Caco-2 (cell line): Measurements from ENCODE around the gene PROB1. TPM values are rescaled to one million over a fixed set of nuclear protein-coding genes. Genes with fewer than 3 reads are reported as not detected.
"Not testable (repeated sequence)": the region's sequence is repeated elsewhere in the genome, so short reads cannot be mapped to it uniquely, and the experiment has no call there.

Experiments used
- BruUV-seq: library from RNA; stranded (reverse); fragments of 400-500 nt; replicated peaks from 2 replicates; lab custom pipeline; 2021; lab: Mats Ljungman, UMichigan
- CTCF ChIA-PET: fragments of 300-600 bp; sonication (Branson Sonifier 250); formaldehyde crosslinking; loops from one replicate; lab custom pipeline; 2022; ENCODE audit warnings: antibody characterized with exemption; lab: Charles Lee
- POLR2A ChIA-PET: fragments of 300-600 bp; sonication (Branson Sonifier 250); formaldehyde crosslinking; loops from one replicate; lab custom pipeline; 2022; ENCODE audit warnings: antibody characterized with exemption; lab: Charles Lee
- DNase-seq, 2 experiments: peaks; one replicate each; pipeline versions ENCODE4 v3.0.0 to v3.0.0-alpha.2; 2020 to 2022
- H3K27me3 ChIP-seq: replicated peaks from 2 replicates; pipeline ENCODE4 v1.6.0; 2011; ENCODE audit warnings: low read length; ENCODE audit not compliant: control insufficient read depth, insufficient read depth
- H3K36me3 ChIP-seq: 2 replicates; pipeline ENCODE4 v1.5.1; 2011; ENCODE audit warnings: low read length; ENCODE audit not compliant: control insufficient read depth, insufficient read depth
- H3K4me1 ChIP-seq: fragments of 250-450 bp; sonication (Bioruptor Pico); 2 replicates; pipeline ENCODE4 v1.5.1; 2020; ENCODE audit warnings: mild to moderate bottlenecking
- H3K4me3 ChIP-seq: 2 replicates; pipeline ENCODE4 v1.5.1; 2011; ENCODE audit warnings: low read depth, mild to moderate bottlenecking, control low read depth, low read length
- H3K9me3 ChIP-seq: fragments of 250-450 bp; sonication (Bioruptor Pico); 2 replicates; pipeline ENCODE4 v1.5.1; 2020; ENCODE audit warnings: mild to moderate bottlenecking, moderate library complexity
- H3K27ac Mint-ChIP-seq: one replicate; pipeline ENCODE4 v1.8.0; 2022; ENCODE audit warnings: mixed read lengths; ENCODE audit not compliant: unreplicated experiment
- H3K27me3 Mint-ChIP-seq: one replicate; pipeline ENCODE4 v1.8.0; 2022; ENCODE audit warnings: mixed read lengths; ENCODE audit not compliant: insufficient read depth, unreplicated experiment
- H3K36me3 Mint-ChIP-seq: one replicate; pipeline ENCODE4 v1.8.0; 2022; ENCODE audit warnings: mild to moderate bottlenecking, mixed read lengths; ENCODE audit not compliant: insufficient read depth, unreplicated experiment
- H3K4me1 Mint-ChIP-seq: one replicate; pipeline ENCODE4 v1.8.0; 2022; ENCODE audit warnings: low read depth, mixed read lengths; ENCODE audit not compliant: unreplicated experiment
- H3K4me3 Mint-ChIP-seq: one replicate; pipeline ENCODE4 v1.8.0; 2022; ENCODE audit warnings: mild to moderate bottlenecking, moderate library complexity, mixed read lengths; ENCODE audit not compliant: unreplicated experiment
- H3K9me3 Mint-ChIP-seq: one replicate; pipeline ENCODE4 v1.8.0; 2022; ENCODE audit warnings: mixed read lengths; ENCODE audit not compliant: unreplicated experiment
- intact Hi-C: fragments of 100-400 bp; cut with micrococcal nuclease; formaldehyde crosslinking; loops from one replicate; pipeline ENCODE4 v1.10.0; 2022; ENCODE audit not compliant: unreplicated experiment
- total RNA-seq: library from RNA; stranded (reverse); gene quantifications from 2 replicates; pipeline ENCODE4 v1.2.3, GENCODE V29; 2022
- TF ChIP-seq, protein P1 (sequence below), 2 experiments: fragments of 200-600 bp in 1 of 2; IDR thresholded peaks; 1 replicate in 1 of 2; 2 replicates in 1 of 2; pipeline versions ENCODE4 v1.5.1 to v1.8.0; 2011 to 2022; ENCODE audit warnings: antibody characterized with exemption in 1 of 2, control low read depth in 1 of 2, inconsistent platforms in 1 of 2, low read depth in 1 of 2, low read length in 1 of 2, mild to moderate bottlenecking in 1 of 2, moderate library complexity in 1 of 2; ENCODE audit not compliant: insufficient read depth in 1 of 2, severe bottlenecking in 1 of 2, unreplicated experiment in 1 of 2

The PROB1 gene
- total RNA-seq, 1 experiment from 2014 or later: 2.7 TPM

DNA sequence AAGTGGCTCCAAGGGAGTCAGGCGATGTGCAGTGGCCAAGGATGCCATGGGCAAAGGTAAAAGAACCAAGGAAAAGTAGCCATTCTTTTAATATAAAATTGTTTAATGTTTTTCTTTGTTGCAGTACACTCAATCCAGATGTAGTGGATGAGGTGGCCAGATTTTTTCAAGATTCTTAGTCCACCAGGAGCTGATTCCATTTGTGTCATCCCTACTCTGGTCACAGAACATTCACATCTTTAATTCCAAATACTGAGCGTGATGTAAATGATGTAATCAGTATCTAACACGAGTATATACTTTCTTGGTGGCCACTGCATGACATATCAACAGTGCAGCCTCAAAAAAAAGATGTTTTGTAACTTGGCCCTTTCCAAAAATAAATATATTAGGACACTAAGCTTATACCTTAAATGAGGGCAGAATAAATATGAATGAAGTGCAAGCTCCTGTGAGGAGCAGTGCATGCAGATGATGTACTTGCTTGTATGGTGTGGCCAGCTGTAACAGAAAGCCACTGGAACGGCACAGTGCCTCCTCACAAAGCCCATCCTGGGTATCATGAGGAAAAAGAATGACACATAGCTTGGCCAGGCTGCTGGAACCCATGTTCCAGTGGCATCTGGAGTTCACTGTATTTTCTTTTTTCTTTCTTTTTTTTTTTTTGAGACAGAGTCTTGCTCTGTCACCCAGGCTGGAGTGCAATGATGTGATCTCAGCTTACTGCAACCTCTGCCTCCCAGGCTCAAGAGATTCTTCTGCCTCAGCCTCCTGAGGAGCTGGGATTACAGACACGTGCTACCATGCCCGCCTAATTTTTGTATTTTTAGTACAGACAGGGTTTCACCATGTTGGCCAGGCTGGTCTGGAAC lies 15.5 kb upstream of the PROB1 start:
- POLR2A ChIA-PET: no interaction called here
- Histone ChIP-seq H3K36me3 (no peaks in the 10 kb centered on the region), H3K9me3 (no peaks in the 10 kb centered on the region), H3K4me3 (no peak overlapping the region), H3K27me3 (no peaks in the 10 kb centered on the region), H3K4me1 (no peaks in the 10 kb centered on the region)
- no peak for DNase-seq
- no peak overlapping the region for H3K27ac Mint-ChIP-seq
- BruUV-seq: no TSS peak
- intact Hi-C loops: no loop called here
- H3K9me3 Mint-ChIP-seq: no peaks in the 10 kb centered on the region
- H3K27me3 Mint-ChIP-seq: no peaks in the 10 kb centered on the region
- CTCF ChIA-PET: interaction anchor here (0.6 to 1.1 kb wide), 2 partner anchors 10 to 102 kb away, joined by 3 read pairs; no protein-coding TSS in a partner anchor
- H3K4me1 Mint-ChIP-seq: no peaks in the 10 kb centered on the region
- no peaks in the 10 kb centered on the region for H3K36me3 Mint-ChIP-seq
- TF ChIP-seq, protein P1, sequence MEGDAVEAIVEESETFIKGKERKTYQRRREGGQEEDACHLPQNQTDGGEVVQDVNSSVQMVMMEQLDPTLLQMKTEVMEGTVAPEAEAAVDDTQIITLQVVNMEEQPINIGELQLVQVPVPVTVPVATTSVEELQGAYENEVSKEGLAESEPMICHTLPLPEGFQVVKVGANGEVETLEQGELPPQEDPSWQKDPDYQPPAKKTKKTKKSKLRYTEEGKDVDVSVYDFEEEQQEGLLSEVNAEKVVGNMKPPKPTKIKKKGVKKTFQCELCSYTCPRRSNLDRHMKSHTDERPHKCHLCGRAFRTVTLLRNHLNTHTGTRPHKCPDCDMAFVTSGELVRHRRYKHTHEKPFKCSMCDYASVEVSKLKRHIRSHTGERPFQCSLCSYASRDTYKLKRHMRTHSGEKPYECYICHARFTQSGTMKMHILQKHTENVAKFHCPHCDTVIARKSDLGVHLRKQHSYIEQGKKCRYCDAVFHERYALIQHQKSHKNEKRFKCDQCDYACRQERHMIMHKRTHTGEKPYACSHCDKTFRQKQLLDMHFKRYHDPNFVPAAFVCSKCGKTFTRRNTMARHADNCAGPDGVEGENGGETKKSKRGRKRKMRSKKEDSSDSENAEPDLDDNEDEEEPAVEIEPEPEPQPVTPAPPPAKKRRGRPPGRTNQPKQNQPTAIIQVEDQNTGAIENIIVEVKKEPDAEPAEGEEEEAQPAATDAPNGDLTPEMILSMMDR (IDR thresholded peaks at IDR 0.05; ENCODE audit: insufficient read depth in 1 of 2, low read depth in 1 of 2, low read length in 1 of 2, severe bottlenecking in 1 of 2, unreplicated experiment in 1 of 2): no peak
- no peak overlapping the region for H3K4me3 Mint-ChIP-seq

DNA sequence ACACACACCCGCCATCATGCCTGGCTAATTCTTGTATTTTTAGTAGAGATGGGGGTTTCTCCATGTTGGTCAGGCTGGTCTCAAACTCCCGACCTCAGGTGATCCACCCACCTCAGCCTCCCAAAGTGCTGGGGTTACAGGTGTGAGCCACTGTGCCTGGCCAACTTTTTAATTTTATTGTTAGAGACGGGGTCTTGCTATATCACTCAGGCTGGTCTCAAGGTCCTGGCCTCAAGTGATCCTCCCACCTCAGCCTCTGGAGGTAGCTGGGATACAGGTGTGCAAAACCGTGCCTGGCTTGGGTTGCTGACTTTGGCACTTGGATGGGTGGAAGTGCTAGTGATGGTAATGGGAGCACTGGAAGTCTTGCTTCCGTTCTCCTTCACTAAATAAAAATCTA lies 14.2 kb upstream of the PROB1 start:
- H3K36me3 ChIP-seq, H3K36me3 Mint-ChIP-seq, H3K27me3 Mint-ChIP-seq, DNase-seq, H3K4me3 Mint-ChIP-seq, H3K27me3 ChIP-seq, POLR2A ChIA-PET, H3K4me1 ChIP-seq, BruUV-seq, H3K4me3 ChIP-seq, H3K9me3 ChIP-seq, H3K4me1 Mint-ChIP-seq, H3K9me3 Mint-ChIP-seq, H3K27ac Mint-ChIP-seq, intact Hi-C loops, CTCF ChIA-PET: not testable (repeated sequence)

DNA sequence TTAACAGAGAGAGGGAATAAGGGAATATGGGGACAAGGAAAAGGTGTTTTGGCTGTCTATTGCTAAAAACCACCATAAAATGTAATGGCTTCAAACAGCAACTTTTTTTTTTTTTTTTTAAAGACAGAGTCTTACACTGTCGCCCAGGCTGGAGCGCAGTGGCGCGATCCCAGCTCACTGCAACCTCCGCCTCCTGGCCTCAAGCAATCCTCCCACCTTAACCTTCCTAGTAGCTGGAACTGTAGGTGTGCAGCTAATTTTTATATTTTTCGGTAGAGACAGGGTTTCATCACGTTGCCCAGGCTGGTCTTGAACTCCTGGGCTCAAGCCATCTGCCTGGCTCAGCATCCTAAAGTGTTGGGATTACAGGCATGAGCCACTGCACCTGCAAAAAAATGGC lies 13.3 kb upstream of the PROB1 start:
- no peaks in the 10 kb centered on the region for H3K9me3 Mint-ChIP-seq
- POLR2A ChIA-PET: no interaction called here
- TF ChIP-seq, protein P1 (IDR thresholded peaks at IDR 0.05; ENCODE audit: insufficient read depth in 1 of 2, low read depth in 1 of 2, low read length in 1 of 2, severe bottlenecking in 1 of 2, unreplicated experiment in 1 of 2): no peak
- no peaks in the 10 kb centered on the region for H3K27me3 Mint-ChIP-seq
- no peak for DNase-seq
- BruUV-seq: no TSS peak
- no peak overlapping the region for H3K4me3 Mint-ChIP-seq
- intact Hi-C loops: no loop called here
- Histone ChIP-seq H3K4me3 (no peak overlapping the region), H3K36me3 (no peaks in the 10 kb centered on the region), H3K4me1 (0 out of 2 replicates have a peak, but pooled peaks cover 4% of the 10 kb centered on the region), H3K9me3 (no peaks in the 10 kb centered on the region), H3K27me3 (no peaks in the 10 kb centered on the region)
- H3K4me1 Mint-ChIP-seq: peaks cover 7% of the 10 kb centered on the region
- H3K27ac Mint-ChIP-seq: no peak overlapping the region
- peaks cover 8% of the 10 kb centered on the region for H3K36me3 Mint-ChIP-seq
- CTCF ChIA-PET: no interaction called here
